Neuronal stem cell (in vitro differentiated cells): Measurements from ENCODE around the gene GPN1.
"Not testable (repeated sequence)": the region's sequence is repeated elsewhere in the genome, so short reads cannot be mapped to it uniquely, and the experiment has no call there.

ENCODE experiments used
- DNase-seq: peaks from one replicate; pipeline ENCODE4 v3.0.0-alpha.2; 2013; ENCODE audit warnings: low spot score
- H2AFZ ChIP-seq: one replicate; pipeline ENCODE4 v1.6.1; 2013; ENCODE audit warnings: mild to moderate bottlenecking, low read length, inconsistent platforms
- H2AK5ac ChIP-seq: 2 replicates; pipeline ENCODE4 v1.6.1; 2013; ENCODE audit warnings: low read depth, mild to moderate bottlenecking, inconsistent platforms, low read length, moderate library complexity, mixed read lengths
- H2BK120ac ChIP-seq: 2 replicates; pipeline ENCODE4 v1.6.1; 2013; ENCODE audit warnings: low read depth, mild to moderate bottlenecking, inconsistent platforms, low read length, moderate library complexity, mixed read lengths
- H2BK12ac ChIP-seq: one replicate; pipeline ENCODE4 v1.6.1; 2013; ENCODE audit warnings: low read length, inconsistent platforms
- H2BK15ac ChIP-seq: 2 replicates; pipeline ENCODE4 v1.6.1; 2013; ENCODE audit warnings: mild to moderate bottlenecking, low read length, inconsistent platforms, mixed read lengths
- H2BK5ac ChIP-seq: one replicate; pipeline ENCODE4 v1.6.1; 2013; ENCODE audit warnings: inconsistent platforms, mild to moderate bottlenecking, low read length, moderate library complexity
- H3K14ac ChIP-seq: one replicate; pipeline ENCODE4 v1.6.1; 2013; ENCODE audit warnings: low read length, inconsistent platforms
- H3K18ac ChIP-seq: 2 replicates; pipeline ENCODE4 v1.6.1; 2013; ENCODE audit warnings: low read length, inconsistent platforms
- H3K23ac ChIP-seq: 2 replicates; pipeline ENCODE4 v1.6.1; 2013; ENCODE audit warnings: low read depth, mild to moderate bottlenecking, mixed read lengths, low read length, inconsistent platforms; ENCODE audit not compliant: poor library complexity
- H3K27ac ChIP-seq: replicated peaks from 3 replicates; pipeline ENCODE4 v1.5.1; 2013; ENCODE audit warnings: low read length, inconsistent platforms
- H3K27me3 ChIP-seq, 3 experiments: 2 replicates each; pipeline ENCODE4 v1.6.1; 2013; ENCODE audit warnings: low read length in 3 of 3, mild to moderate bottlenecking in 2 of 3, inconsistent platforms in 1 of 3, low read depth in 1 of 3, mixed read lengths in 1 of 3, moderate library complexity in 1 of 3; ENCODE audit not compliant: control insufficient read depth in 3 of 3, insufficient read depth in 3 of 3
- H3K36me3 ChIP-seq, 2 donors: replicated peaks in 1 of 2; 2 replicates each; pipeline ENCODE4 v1.6.1; 2013; ENCODE audit warnings: low read length in 2 of 2; ENCODE audit not compliant: control insufficient read depth in 2 of 2, insufficient read depth in 2 of 2
- H3K4ac ChIP-seq: 2 replicates; pipeline ENCODE4 v1.6.1; 2013; ENCODE audit warnings: inconsistent platforms, mild to moderate bottlenecking, low read length, moderate library complexity
- H3K4me1 ChIP-seq, 2 donors: 1 replicate in 1 of 2; 2 replicates in 1 of 2; pipeline ENCODE4 v1.6.1; 2013; ENCODE audit warnings: low read length in 2 of 2, low read depth in 1 of 2; ENCODE audit not compliant: control insufficient read depth in 2 of 2, insufficient read depth in 1 of 2
- H3K4me2 ChIP-seq: one replicate; pipeline ENCODE4 v1.6.1; 2013; ENCODE audit warnings: mild to moderate bottlenecking, low read length, inconsistent platforms; ENCODE audit not compliant: insufficient read depth, poor library complexity, severe bottlenecking
- H3K4me3 ChIP-seq, 2 donors: 2 replicates each; pipeline ENCODE4 v1.5.1; 2013; ENCODE audit warnings: low read length in 2 of 2, mild to moderate bottlenecking in 2 of 2, inconsistent platforms in 1 of 2, moderate library complexity in 1 of 2
- H3K79me1 ChIP-seq: one replicate; pipeline ENCODE4 v1.6.1; 2013; ENCODE audit warnings: low read depth, mild to moderate bottlenecking, inconsistent platforms, low read length, moderate library complexity
- H3K9ac ChIP-seq: one replicate; pipeline ENCODE4 v1.6.1; 2013; ENCODE audit warnings: mild to moderate bottlenecking, low read depth, low read length, inconsistent platforms; ENCODE audit not compliant: poor library complexity
- H3K9me3 ChIP-seq, 2 donors: replicated peaks in 1 of 2; 2 replicates each; pipeline versions ENCODE3 to v1.6.1; 2013; ENCODE audit warnings: low read length in 2 of 2, mild to moderate bottlenecking in 2 of 2, inconsistent platforms in 1 of 2, low read depth in 1 of 2, mixed read lengths in 1 of 2, moderate library complexity in 1 of 2; ENCODE audit not compliant: control insufficient read depth in 2 of 2, insufficient read depth in 1 of 2
- H4K8ac ChIP-seq: one replicate; pipeline ENCODE4 v1.6.1; 2013; ENCODE audit warnings: low read depth, mild to moderate bottlenecking, inconsistent platforms, low read length, moderate library complexity
- H4K91ac ChIP-seq: one replicate; pipeline ENCODE4 v1.6.1; 2013; ENCODE audit warnings: low read length, low read depth, mild to moderate bottlenecking, inconsistent platforms; ENCODE audit not compliant: poor library complexity
- WGBS, 2 donors: extraction: QIAGEN DNeasy Blood & Tissue Kit; methylation state at CpG; one replicate each; pipeline ENCODE4 v1.1.7; 2013; ENCODE audit warnings: missing lambda C conversion rate in 2 of 2, mixed read lengths in 1 of 2; ENCODE audit not compliant: insufficient read length in 2 of 2, insufficient replicate concordance in 1 of 2; ENCODE audit errors: extremely low coverage in 2 of 2; 5-methylcytosine and 5-hydroxymethylcytosine counted together

The GPN1 gene

DNA sequence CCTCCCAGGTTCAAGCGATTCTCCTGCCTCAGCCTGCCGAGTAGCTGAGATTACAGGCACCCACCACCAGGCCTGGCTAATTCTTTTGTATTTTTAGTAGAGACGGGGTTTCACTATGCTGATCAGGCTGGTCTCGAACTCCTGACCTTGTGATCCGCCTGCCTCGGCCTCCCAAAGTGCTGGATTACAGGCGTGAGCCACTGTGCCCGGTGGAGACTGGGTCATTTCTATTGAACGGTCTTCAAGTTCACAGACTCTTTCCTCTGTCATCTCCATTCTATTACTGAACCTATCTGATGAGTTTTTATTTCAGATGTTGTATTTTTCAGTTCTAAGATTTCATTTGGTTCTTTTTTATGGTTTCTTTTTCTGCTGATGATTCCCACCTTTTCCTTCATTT is 33.4 kb upstream of the GPN1 start:
- no CpG with 5 or more reads among the region's 9 CpGs for WGBS, 2 donors
- H3K27ac ChIP-seq, H3K4me3 ChIP-seq: not testable (repeated sequence)

DNA sequence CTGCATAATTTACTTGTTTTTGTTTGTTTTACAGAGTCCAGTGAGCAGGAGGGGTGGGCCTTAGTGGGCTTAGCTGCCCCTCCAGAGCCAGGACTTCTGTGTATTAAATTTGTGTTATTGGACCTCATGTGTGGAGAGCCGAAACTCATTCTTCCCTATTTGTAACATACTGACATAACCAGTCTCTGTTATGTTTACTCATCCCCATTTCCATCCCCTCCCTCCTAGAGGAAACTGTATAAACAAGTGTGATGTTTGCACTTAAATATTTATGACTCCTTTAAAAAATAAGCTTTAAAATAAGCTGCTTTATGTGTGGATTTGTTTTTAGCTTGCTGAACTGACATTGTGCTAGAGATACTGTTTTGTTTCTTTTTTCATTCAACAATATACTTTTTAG is 32.2 kb upstream of the GPN1 start:
- WGBS, 2 donors = no CpG with 5 or more reads among the region's 1 CpG
- H2BK12ac ChIP-seq = no peak overlapping the region
- no peak overlapping the region for H3K9ac ChIP-seq
- no peak overlapping the region for H3K14ac ChIP-seq
- no peak overlapping the region for H4K8ac ChIP-seq
- H2AK5ac ChIP-seq = no peak overlapping the region
- no peak overlapping the region for H3K27ac ChIP-seq
- H3K4me3 ChIP-seq = no peak overlapping the region
- DNase-seq = no peak
- no peak overlapping the region for H4K91ac ChIP-seq
- peaks cover 0 to 4% of the 10 kb centered on the region in 2 donors for H3K4me1 ChIP-seq
- H3K18ac ChIP-seq = no peak overlapping the region
- H2BK120ac ChIP-seq = no peak overlapping the region
- H2BK5ac ChIP-seq = no peak overlapping the region
- peaks cover 8 to 39% of the 10 kb centered on the region in 2 donors for H3K9me3 ChIP-seq
- H2AFZ ChIP-seq = no peak overlapping the region
- H3K79me1 ChIP-seq = peaks cover 8% of the 10 kb centered on the region
- no peak overlapping the region for H3K4ac ChIP-seq
- H3K36me3 ChIP-seq = peaks cover 4 to 48% of the 10 kb centered on the region in 2 donors
- no peak overlapping the region for H3K23ac ChIP-seq
- H2BK15ac ChIP-seq = no peak overlapping the region
- no peaks in the 10 kb centered on the region for H3K27me3 ChIP-seq
- H3K4me2 ChIP-seq = no peak overlapping the region

More for the DNA sequence above, 33.4 kb upstream of the GPN1 start:
- not testable (repeated sequence) for H4K91ac ChIP-seq, H2BK12ac ChIP-seq, H3K4ac ChIP-seq, H3K18ac ChIP-seq, H4K8ac ChIP-seq, H3K14ac ChIP-seq, H3K9ac ChIP-seq, H3K23ac ChIP-seq, H2AFZ ChIP-seq, H2BK5ac ChIP-seq, DNase-seq, H2BK120ac ChIP-seq, H3K27me3 ChIP-seq, H2BK15ac ChIP-seq, H2AK5ac ChIP-seq, H3K4me2 ChIP-seq, H3K4me1 ChIP-seq
- peaks cover 8 to 48% of the 10 kb centered on the region in 2 donors for H3K9me3 ChIP-seq
- H3K79me1 ChIP-seq = peaks cover 10% of the 10 kb centered on the region
- peaks cover 2 to 36% of the 10 kb centered on the region in 2 donors for H3K36me3 ChIP-seq

DNA sequence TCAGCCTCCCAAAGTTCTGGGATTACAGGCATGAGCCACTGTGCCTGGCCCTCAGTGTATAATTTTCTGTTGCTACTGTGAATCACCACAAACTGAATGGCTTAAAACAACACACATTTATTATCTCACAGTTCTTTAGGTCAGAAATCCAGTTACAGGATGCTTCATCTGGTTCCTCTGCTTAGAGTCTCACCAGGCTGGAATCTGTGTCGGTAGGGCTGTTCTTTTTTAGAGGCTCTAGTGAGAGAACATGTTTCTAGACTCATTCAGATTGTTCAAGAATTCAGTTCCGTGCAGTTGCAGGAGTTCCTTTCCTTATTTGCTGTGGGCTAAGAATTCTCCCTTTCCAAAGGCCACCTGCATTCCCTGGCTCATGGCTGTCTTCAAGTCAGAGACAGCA is 22.2 kb upstream of the GPN1 start:
- H3K23ac ChIP-seq = no peak overlapping the region
- no peak overlapping the region for H3K4me2 ChIP-seq
- no peak overlapping the region for H3K9ac ChIP-seq
- no peaks in the 10 kb centered on the region for H3K9me3 ChIP-seq
- no peak overlapping the region for H2AFZ ChIP-seq
- no peak overlapping the region for H3K18ac ChIP-seq
- H2BK120ac ChIP-seq = no peak overlapping the region
- WGBS, 2 donors = no CpG with 5 or more reads among the region's 2 CpGs
- H2BK12ac ChIP-seq = no peak overlapping the region
- H3K36me3 ChIP-seq = peaks cover 14 to 93% of the 10 kb centered on the region in 2 donors
- no peaks in the 10 kb centered on the region for H3K4me1 ChIP-seq
- no peak overlapping the region for H2AK5ac ChIP-seq
- H4K91ac ChIP-seq = no peak overlapping the region
- no peak overlapping the region for H3K4ac ChIP-seq
- no peak overlapping the region for H3K4me3 ChIP-seq
- H3K27ac ChIP-seq = no peak overlapping the region
- no peak overlapping the region for H3K14ac ChIP-seq
- H3K79me1 ChIP-seq = no peaks in the 10 kb centered on the region
- H4K8ac ChIP-seq = no peak overlapping the region
- no peak overlapping the region for H2BK15ac ChIP-seq
- DNase-seq = no peak
- H3K27me3 ChIP-seq = no peaks in the 10 kb centered on the region
- H2BK5ac ChIP-seq = no peak overlapping the region

DNA sequence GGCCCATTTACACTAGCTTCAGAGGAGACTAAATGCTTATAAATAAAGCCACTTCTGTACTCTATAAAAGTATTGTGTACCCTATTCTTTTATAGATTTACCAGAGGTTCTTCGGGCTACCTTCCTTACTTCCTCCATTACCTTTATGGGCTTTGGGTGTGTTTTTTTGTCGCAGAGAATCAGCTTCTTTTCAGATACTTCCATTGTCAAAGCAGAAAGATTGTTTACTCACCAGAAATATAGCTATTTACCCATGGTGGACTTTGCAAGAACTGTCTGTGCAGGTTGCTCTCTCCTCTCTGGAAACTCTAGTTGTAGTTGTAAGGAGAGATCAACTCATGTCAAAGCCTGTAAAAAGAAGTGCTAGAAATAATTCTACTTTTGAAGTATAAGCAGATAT is 14.9 kb upstream of the GPN1 start:
- H3K18ac ChIP-seq = no peak overlapping the region
- H3K36me3 ChIP-seq = peaks cover 17 to 94% of the 10 kb centered on the region in 2 donors
- H3K4me3 ChIP-seq = no peak overlapping the region
- DNase-seq = no peak
- H3K27me3 ChIP-seq = no peaks in the 10 kb centered on the region
- no peak overlapping the region for H3K27ac ChIP-seq
- WGBS, 2 donors = no CpG with 5 or more reads among the region's 2 CpGs
- H2AFZ ChIP-seq = no peak overlapping the region
- H3K14ac ChIP-seq = no peak overlapping the region
- no peak overlapping the region for H2AK5ac ChIP-seq
- H2BK5ac ChIP-seq = no peak overlapping the region
- no peak overlapping the region for H3K4me2 ChIP-seq
- no peak overlapping the region for H3K9ac ChIP-seq
- no peaks in the 10 kb centered on the region for H3K9me3 ChIP-seq
- H2BK12ac ChIP-seq = no peak overlapping the region
- no peak overlapping the region for H2BK120ac ChIP-seq
- no peaks in the 10 kb centered on the region for H3K79me1 ChIP-seq
- no peak overlapping the region for H4K8ac ChIP-seq
- no peak overlapping the region for H4K91ac ChIP-seq
- no peak overlapping the region for H3K23ac ChIP-seq
- no peaks in the 10 kb centered on the region for H3K4me1 ChIP-seq
- H3K4ac ChIP-seq = no peak overlapping the region
- H2BK15ac ChIP-seq = no peak overlapping the region
